GM21447 (cell line): ENCODE measurements around the gene POFUT2.

Source experiments
- ATAC-seq: cut with Tn5 transposase; IDR thresholded peaks from one replicate; pipeline ENCODE4 v1.9.1; 2021; ENCODE audit not compliant: unreplicated experiment

The POFUT2 gene

DNA sequence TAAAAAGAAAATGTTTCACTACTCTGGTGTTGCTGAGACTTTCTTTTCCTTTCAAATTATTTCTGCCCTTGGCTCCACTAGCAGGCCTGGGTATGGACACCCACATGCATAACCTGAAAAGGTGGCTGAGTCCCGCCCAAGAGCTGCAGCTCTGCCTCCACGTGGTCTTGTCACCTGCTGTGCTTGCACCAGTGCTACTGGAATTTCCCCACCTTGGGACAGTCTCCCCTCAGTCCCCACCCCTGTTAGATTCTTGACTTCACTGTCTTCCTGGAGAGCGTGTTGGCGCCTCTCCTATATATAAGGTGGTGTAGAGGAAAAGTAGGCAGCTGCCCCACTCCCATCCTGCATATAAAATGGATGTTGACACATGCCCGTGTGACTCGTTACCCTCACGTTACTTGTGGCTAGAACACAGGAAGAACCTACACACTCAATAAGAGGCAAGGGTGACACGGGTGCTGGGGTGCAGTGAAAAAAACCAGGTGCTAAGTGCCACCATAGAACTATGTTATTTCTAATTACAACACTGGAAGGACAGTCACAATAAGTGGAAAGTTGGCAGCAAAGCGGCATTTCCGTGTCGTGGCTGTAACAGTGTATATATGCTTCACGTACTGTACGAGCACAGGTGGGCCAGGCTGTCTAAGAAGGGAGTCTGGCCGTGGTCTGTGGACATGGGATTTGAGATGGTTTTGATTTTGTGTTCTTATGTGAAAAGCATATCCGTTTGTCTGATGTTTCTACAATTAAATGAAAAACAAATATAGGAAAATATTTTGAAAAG lies 61.0 kb downstream of the POFUT2 start:
- ATAC-seq = no peak

DNA sequence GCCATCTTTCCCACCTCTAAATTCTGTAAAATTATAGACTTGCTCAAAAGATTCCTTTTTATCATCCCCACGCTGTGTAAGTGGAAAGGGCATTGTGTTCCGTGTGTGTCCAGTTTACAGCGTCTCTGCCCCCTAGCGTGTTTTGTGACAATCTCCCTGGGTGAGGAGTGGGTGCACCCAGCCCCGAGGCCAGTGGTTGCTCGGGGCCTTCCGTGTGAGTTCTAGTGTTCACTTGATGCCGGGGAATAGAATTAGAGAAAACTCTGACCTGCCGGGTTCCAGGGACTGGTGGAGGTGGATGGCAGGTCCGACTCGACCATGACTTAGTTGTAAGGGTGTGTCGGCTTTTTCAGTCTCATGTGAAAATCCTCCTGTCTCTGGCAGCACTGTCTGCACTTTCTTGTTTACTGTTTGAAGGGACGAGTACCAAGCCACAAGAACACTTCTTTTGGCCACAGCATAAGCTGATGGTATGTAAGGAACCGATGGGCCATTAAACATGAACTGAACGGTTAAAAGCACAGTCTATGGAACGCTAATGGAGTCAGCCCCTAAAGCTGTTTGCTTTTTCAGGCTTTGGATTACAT lies 61.9 kb downstream of the POFUT2 start:
- ATAC-seq = no peak

DNA sequence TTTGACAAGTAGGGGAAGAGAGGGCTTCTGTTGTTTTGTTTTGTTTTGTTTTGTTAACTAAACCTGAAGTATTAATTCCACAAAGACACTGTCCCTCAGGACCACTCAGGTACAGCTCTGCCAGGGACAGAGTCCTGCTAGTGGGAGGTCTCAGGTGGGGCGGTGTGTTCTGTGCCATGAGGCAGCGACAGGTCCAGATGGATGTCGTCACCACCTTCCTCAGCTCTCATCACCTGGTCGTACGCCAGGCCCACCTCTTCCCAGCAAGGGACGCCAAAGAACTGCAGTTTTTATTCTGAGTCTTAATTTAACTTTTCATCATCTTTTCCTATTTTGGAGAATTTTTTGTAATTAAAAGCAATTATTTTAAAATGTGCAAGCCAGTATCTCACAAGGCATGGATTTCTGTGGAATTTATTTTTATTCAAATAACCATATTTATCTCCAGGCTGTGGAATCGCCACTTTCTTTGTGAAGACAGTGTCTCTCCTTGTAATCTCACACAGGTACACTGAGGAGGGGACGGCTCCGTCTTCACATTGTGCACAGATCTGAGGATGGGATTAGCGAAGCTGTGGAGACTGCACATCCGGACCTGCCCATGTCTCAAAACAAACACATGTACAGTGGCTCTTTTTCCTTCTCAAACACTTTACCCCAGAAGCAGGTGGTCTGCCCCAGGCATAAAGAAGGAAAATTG lies 62.5 kb downstream of the POFUT2 start:
- ATAC-seq = no peak

DNA sequence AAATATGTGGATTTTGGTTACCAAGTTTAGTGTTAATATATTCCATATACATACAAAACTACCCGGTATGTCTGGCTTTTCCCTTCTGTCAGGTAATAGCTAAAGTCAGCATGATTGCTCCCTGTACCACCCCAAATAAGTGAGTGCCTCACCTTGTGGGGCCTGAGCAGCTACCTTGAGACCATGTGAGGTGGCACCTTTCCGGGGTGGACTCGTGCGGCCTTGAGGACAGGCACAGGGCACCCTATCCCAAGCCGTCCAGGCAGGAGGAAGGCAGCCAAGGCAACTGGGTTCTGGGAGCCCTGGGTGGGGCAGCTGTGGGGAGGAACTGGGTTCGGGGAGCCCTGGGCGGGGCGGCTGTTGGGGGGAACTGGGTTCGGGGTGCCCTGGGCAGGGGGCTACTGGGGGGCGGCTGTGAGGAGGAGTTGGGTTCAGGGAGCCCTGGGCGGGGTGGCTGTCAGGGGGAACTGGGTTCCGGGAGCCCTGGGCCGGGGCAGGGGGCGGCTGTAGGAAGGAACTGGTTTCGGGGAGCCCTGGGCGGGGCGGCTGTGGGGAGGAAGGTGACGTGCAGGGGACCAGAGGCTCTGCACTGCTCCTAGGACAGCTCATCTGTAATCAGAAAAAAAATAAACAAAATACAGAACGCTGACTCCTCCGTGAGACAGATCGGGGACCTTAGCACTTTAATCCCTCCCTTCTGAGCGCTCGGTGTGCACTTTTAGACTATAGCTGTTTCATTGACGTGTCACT lies 63.3 kb downstream of the POFUT2 start:
- ATAC-seq = no peak

- no peak for ATAC-seq
Measured at GRCh38 chr21:45223236-45224185, 64.2 kb downstream of the POFUT2 start.

GRCh38 chr21:45222001-45222400 lies 65.7 kb downstream of the POFUT2 start:
- no peak for ATAC-seq

DNA sequence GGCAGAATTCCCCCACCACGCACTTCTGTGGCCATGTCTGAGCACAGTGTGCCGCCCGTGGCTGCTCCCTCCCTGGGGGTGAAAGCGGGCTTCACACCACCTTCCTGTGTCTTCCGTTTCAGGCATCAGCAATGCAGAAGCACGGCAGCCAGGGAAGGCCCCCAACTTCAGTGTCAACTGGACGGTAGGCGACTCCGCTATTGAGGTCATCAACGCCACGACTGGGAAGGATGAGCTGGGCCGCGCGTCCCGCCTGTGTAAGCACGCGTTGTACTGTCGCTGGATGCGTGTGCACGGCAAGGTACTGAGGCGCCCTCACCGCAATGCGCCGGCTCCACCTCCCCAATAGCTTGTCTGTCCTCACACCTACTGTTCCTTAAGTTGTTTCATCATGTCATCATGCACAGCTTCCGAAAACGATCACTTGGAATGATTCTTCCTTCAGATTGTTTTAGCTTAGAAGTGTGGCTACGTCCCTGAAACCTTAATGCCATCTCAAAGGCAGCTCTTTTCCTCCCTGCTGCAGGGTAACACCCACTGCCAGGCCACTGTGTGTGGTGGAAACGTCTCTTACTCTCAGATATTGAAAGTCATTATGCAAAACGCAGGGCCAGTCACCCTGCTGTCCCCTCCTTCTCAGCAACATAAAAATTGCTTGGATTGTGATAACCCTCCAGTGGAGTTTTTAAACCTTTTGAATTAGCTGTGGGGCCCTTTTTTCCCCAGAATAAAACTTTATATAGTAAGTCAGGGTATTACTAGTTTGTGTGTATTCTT lies 66.8 kb downstream of the POFUT2 start:
- ATAC-seq = no peak

- no peak for ATAC-seq
Measured at GRCh38 chr21:45220071-45220481, 67.6 kb downstream of the POFUT2 start.

DNA sequence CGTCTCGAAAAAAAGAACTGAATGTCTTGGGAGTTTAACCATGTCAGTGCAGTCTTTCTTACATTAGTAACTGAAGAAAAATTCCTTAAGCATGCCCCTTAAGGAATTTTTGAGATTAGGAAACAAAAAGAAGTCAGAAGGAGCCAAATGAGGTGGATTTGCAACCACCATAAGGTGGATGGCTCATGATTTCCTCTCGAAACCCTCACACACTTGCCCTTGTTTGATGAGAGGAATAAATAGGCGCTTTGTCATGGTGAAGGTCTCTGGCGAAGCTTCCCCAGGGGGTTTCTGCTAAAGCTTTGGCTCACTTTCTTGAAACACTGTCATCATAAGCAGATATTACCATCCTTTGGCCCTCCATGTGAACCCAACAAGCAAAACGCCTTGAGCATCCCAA lies 68.2 kb downstream of the POFUT2 start:
- no peak for ATAC-seq

GRCh38 chr21:45217010-45217409 lies 70.7 kb downstream of the POFUT2 start:
- no peak for ATAC-seq

GRCh38 chr21:45215213-45215612 lies 72.5 kb downstream of the POFUT2 start:
- no peak for ATAC-seq
